ENCODE data around the gene ACYP1. TPM values are rescaled to one million over a fixed set of nuclear protein-coding genes. Genes with fewer than 3 reads are reported as not detected.

Gene ACYP1
- total and polyA plus RNA-seq, 2 experiments from 2014 or later: 7.1 to 19.5 TPM

DNA sequence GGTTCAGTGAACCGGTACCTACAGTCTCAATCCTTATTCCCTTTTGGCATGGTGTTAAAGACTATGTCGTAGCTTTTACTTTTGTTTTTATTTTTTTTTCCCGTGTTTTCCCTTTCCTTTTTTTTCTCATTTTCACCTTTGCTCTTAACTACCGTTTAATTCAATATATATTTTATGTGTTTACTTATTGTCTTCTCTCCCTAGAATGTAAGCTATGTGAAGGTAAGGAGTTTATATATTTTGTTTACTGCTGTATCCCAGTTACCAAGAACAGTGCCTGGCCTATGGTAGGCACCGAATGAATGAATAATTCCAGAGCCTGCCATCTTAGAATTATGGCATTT lies 12.3 kb downstream of the ACYP1 start:
- Histone ChIP-seq H3K36me3 (replicated peaks; ENCODE audit: insufficient read depth, low read depth) (no peaks in the 10 kb centered on the region), H3K27ac (no peak overlapping the region), H3K4me2 (peak overlapping the region; percentile 81), H3K4me3 (peak overlapping the region; percentile 35), H3K4me1 (ENCODE audit: insufficient read depth) (peaks cover 8% of the 10 kb centered on the region), H3K79me2 (peaks cover 19% of the 10 kb centered on the region), H3K9me3 (ENCODE audit: low read depth) (no peaks in the 10 kb centered on the region), H2AFZ (peak overlapping the region; percentile 64), H4K20me1 (ENCODE audit: insufficient read depth, poor library complexity, severe bottlenecking) (no peaks in the 10 kb centered on the region), H3K27me3 (no peaks in the 10 kb centered on the region), H3K9me2 (replicated peaks; ENCODE audit: insufficient read depth) (no peaks in the 10 kb centered on the region)
- TF ChIP-seq, protein P1, sequence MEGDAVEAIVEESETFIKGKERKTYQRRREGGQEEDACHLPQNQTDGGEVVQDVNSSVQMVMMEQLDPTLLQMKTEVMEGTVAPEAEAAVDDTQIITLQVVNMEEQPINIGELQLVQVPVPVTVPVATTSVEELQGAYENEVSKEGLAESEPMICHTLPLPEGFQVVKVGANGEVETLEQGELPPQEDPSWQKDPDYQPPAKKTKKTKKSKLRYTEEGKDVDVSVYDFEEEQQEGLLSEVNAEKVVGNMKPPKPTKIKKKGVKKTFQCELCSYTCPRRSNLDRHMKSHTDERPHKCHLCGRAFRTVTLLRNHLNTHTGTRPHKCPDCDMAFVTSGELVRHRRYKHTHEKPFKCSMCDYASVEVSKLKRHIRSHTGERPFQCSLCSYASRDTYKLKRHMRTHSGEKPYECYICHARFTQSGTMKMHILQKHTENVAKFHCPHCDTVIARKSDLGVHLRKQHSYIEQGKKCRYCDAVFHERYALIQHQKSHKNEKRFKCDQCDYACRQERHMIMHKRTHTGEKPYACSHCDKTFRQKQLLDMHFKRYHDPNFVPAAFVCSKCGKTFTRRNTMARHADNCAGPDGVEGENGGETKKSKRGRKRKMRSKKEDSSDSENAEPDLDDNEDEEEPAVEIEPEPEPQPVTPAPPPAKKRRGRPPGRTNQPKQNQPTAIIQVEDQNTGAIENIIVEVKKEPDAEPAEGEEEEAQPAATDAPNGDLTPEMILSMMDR (IDR thresholded peaks at IDR 0.05; ENCODE audit: poor library complexity): no peak
- TF ChIP-seq EZH2phosphoT487 (IDR thresholded peaks at IDR 0.05; ENCODE audit: low read depth, severe bottlenecking, unreplicated experiment) (no peak), EZH2 (IDR thresholded peaks at IDR 0.05; ENCODE audit: borderline replicate concordance) (no peak)
- WGBS (ENCODE audit: low lambda C conversion rate, missing lambda C conversion rate): 38% methylated on average over 5 of the region's 5 CpGs
- DNase-seq (ENCODE audit: low spot score): no peak

DNA sequence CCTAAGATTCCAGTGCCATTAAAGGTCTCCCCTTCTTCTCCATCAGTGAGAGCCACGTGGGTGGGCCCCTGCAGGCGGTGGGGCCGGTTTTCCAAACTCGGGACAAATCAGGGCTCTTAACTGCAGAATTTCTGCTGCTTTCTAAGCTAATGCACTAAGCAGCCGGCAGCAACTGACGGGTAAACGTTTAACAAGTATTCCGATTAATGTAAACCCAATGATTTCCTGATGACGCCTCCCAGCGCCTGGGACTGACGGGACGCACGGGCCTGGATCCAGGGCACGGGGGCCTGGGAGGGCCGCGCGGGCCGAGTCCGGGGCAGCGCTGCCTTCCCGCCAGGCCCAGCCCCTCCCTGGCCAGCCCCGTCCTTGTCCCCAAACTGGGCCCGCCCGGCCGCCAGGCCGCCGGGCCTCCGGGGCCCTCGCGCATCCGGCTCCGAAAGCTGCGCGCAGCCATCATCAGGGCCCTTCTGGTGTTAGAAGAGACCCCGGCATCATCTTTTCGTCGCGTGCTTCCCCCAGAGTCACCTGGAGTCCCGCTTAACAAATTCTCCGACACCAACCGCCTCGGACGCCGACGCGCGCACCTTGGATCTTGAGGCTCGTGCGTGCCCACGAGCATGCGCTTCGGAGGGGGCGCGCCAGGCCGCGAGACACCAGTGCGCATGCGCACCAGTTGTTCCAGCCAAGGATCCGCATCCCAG lies 12.8 kb downstream of the ACYP1 start, which contains the start of gene MLH3:
Gene MLH3 (minus strand): TSS at position 616 of the 704 bp plus-strand sequence. CDS start 1,812 bp downstream, outside the sequence.
- Histone ChIP-seq H2AFZ (peak within 1 kb of the TSS; percentile 64), H3K79me2 (peaks cover 19% of the 10 kb centered on the region), H3K4me3 (peak within 1 kb of the TSS; percentile 35), H3K9me2 (replicated peaks; ENCODE audit: insufficient read depth) (no peaks in the 10 kb centered on the region), H3K36me3 (replicated peaks; ENCODE audit: insufficient read depth, low read depth) (no peaks in the 10 kb centered on the region), H3K4me1 (ENCODE audit: insufficient read depth) (peaks cover 8% of the 10 kb centered on the region), H3K4me2 (peak within 1 kb of the TSS; percentile 81), H3K27me3 (no peaks in the 10 kb centered on the region), H3K27ac (peak within 1 kb of the TSS; percentile 90), H4K20me1 (ENCODE audit: insufficient read depth, poor library complexity, severe bottlenecking) (no peaks in the 10 kb centered on the region), H3K9me3 (ENCODE audit: low read depth) (no peaks in the 10 kb centered on the region)
- no peak for TF ChIP-seq EZH2 (IDR thresholded peaks at IDR 0.05; ENCODE audit: borderline replicate concordance)
- TF ChIP-seq, protein P1 (IDR thresholded peaks at IDR 0.05; ENCODE audit: poor library complexity): no peak
- WGBS (ENCODE audit: low lambda C conversion rate, missing lambda C conversion rate): 3% methylated on average over 49 of the region's 59 CpGs
- DNase-seq (ENCODE audit: low spot score): peak; percentile 93

DNA sequence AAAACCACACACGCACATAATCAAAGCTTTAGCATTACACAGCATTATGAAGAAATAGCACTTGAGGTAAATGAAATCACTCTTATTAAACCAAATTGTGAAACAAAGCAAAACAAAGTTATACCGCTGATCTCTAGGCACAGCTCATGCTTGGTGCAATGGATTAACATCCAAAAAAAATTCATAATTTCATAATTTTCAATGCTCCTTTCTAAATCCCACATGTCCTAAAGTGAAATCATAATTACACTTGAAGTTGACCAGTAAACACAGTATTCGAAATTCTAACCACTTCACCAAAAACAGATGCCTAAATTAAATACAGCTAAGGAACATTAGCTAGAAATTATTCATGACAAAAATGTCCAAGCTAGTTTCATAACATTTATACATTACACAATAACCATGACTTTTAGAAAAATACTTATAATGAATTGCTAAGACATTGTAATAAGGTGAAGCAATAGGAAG lies 14.1 kb downstream of the ACYP1 start:
- Histone ChIP-seq H3K27me3 (no peaks in the 10 kb centered on the region), H3K79me2 (peaks cover 24% of the 10 kb centered on the region), H3K36me3 (replicated peaks; ENCODE audit: insufficient read depth, low read depth) (no peaks in the 10 kb centered on the region), H3K9me3 (ENCODE audit: low read depth) (no peaks in the 10 kb centered on the region), H3K27ac (no peak overlapping the region), H2AFZ (no peak overlapping the region), H4K20me1 (ENCODE audit: insufficient read depth, poor library complexity, severe bottlenecking) (no peaks in the 10 kb centered on the region), H3K9me2 (replicated peaks; ENCODE audit: insufficient read depth) (no peaks in the 10 kb centered on the region), H3K4me2 (peak overlapping the region; percentile 81), H3K4me3 (no peak overlapping the region), H3K4me1 (ENCODE audit: insufficient read depth) (peaks cover 8% of the 10 kb centered on the region)
- no peak for TF ChIP-seq EZH2 (IDR thresholded peaks at IDR 0.05; ENCODE audit: borderline replicate concordance)
- 90% methylated on average over 3 of the region's 3 CpGs for WGBS (ENCODE audit: low lambda C conversion rate, missing lambda C conversion rate)
- DNase-seq (ENCODE audit: low spot score): no peak

DNA sequence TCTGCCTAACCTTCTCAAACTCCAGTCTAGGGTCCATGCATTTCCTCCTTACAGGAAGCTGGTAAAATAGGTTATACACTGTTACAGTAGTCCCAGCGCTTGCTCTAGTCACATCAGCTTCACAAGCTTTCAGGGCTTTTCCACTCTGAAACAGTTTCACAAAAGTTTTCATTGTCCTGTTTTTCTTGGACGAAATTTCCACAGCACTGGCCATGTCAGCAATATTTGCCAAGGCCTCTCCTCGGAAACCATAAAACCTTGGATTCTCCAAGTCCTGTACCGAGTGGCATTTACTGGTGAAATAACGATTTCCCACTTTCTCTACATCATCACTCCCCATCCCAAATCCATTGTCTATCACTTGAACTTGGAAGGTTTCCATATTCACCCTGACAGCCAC lies 14.7 kb downstream of the ACYP1 start:
- Histone ChIP-seq H3K27me3 (no peaks in the 10 kb centered on the region), H4K20me1 (ENCODE audit: insufficient read depth, poor library complexity, severe bottlenecking) (no peaks in the 10 kb centered on the region), H3K9me3 (ENCODE audit: low read depth) (no peaks in the 10 kb centered on the region), H3K79me2 (peaks cover 31% of the 10 kb centered on the region), H3K4me2 (no peak overlapping the region), H3K4me1 (ENCODE audit: insufficient read depth) (peaks cover 8% of the 10 kb centered on the region), H3K9me2 (replicated peaks; ENCODE audit: insufficient read depth) (no peaks in the 10 kb centered on the region), H3K27ac (no peak overlapping the region), H3K4me3 (no peak overlapping the region), H2AFZ (no peak overlapping the region), H3K36me3 (replicated peaks; ENCODE audit: insufficient read depth, low read depth) (no peaks in the 10 kb centered on the region)
- 98% methylated on average over 5 of the region's 5 CpGs for WGBS (ENCODE audit: low lambda C conversion rate, missing lambda C conversion rate)
- DNase-seq (ENCODE audit: low spot score): no peak
- TF ChIP-seq, protein P1 (IDR thresholded peaks at IDR 0.05; ENCODE audit: poor library complexity): no peak

All from hepatocyte (in vitro differentiated cells).